Peyer's patch (tissue), 4 donors: ENCODE results near the gene TCAP.

Experiments
- CTCF ChIP-seq, 6 experiments: fragments of 450-650 bp in 4 of 6; fragments of 200-600 bp in 2 of 6; sonication (generic) in 1 of 6; IDR thresholded peaks; one replicate each; pipeline ENCODE4 v1.5.1; 2017 to 2019; ENCODE audit warnings: antibody characterized with exemption in 6 of 6, mild to moderate bottlenecking in 3 of 6, moderate library complexity in 1 of 6
- POLR2A ChIP-seq, 2 donors: fragments of 450-650 bp; IDR thresholded peaks; one replicate each; pipeline ENCODE4 v1.5.1; 2017; ENCODE audit warnings: antibody characterized with exemption in 2 of 2, mild to moderate bottlenecking in 2 of 2, moderate library complexity in 2 of 2

- TF ChIP-seq CTCF (IDR thresholded peaks at IDR 0.05) (no peak), POLR2A (IDR thresholded peaks at IDR 0.05) (no peak)
Observed at GRCh38 chr17:39629898-39630297, 35.3 kb upstream of the TCAP start.
